ENCODE results near the gene FLT1.

The FLT1 gene

GRCh38 chr13:28339419-28339818 lies 155.5 kb downstream of the FLT1 start:
- no peak for DNase-seq (ENCODE audit: low spot score)

GRCh38 chr13:28338742-28339141 lies 156.2 kb downstream of the FLT1 start:
- no peak for DNase-seq (ENCODE audit: low spot score)

- DNase-seq (ENCODE audit: low spot score), result no peak
Measured at GRCh38 chr13:28338006-28338574, 156.8 kb downstream of the FLT1 start.

- DNase-seq (ENCODE audit: low spot score), result no peak
Measured at GRCh38 chr13:28337166-28338005, 157.5 kb downstream of the FLT1 start.

- no peak for DNase-seq (ENCODE audit: low spot score)
Measured at GRCh38 chr13:28336193-28336657, 158.7 kb downstream of the FLT1 start.

GRCh38 chr13:28333204-28333881 lies 161.6 kb downstream of the FLT1 start:
- DNase-seq (ENCODE audit: low spot score), result no peak

GRCh38 chr13:28329395-28330158 lies 165.4 kb downstream of the FLT1 start:
- DNase-seq (ENCODE audit: low spot score), result no peak

- DNase-seq (ENCODE audit: low spot score), result no peak
Measured at GRCh38 chr13:28328271-28328607, 166.7 kb downstream of the FLT1 start.

- no peak for DNase-seq (ENCODE audit: low spot score)
Measured at GRCh38 chr13:28327373-28328270, 167.3 kb downstream of the FLT1 start.

- DNase-seq (ENCODE audit: low spot score), result no peak
Measured at GRCh38 chr13:28326056-28326455, 168.9 kb downstream of the FLT1 start.

- no peak for DNase-seq (ENCODE audit: low spot score)
Measured at GRCh38 chr13:28325022-28325421, 169.9 kb downstream of the FLT1 start.

GRCh38 chr13:28324181-28324789 lies 170.6 kb downstream of the FLT1 start:
- peak; percentile 72 for DNase-seq (ENCODE audit: low spot score)

GRCh38 chr13:28322256-28322905 lies 172.5 kb downstream of the FLT1 start:
- no peak for DNase-seq (ENCODE audit: low spot score)

- DNase-seq (ENCODE audit: low spot score), result no peak
Measured at GRCh38 chr13:28321756-28322155, 173.2 kb downstream of the FLT1 start.

GRCh38 chr13:28320884-28321574 lies 173.9 kb downstream of the FLT1 start:
- no peak for DNase-seq (ENCODE audit: low spot score)

- DNase-seq (ENCODE audit: low spot score), result no peak
Measured at GRCh38 chr13:28320209-28320608, 174.7 kb downstream of the FLT1 start.

GRCh38 chr13:28319528-28319927 lies 175.4 kb downstream of the FLT1 start:
- DNase-seq (ENCODE audit: low spot score), result no peak

- DNase-seq (ENCODE audit: low spot score), result no peak
Measured at GRCh38 chr13:28318496-28318895, 176.4 kb downstream of the FLT1 start.

GRCh38 chr13:28316836-28317235 lies 178.1 kb downstream of the FLT1 start:
- DNase-seq (ENCODE audit: low spot score), result no peak

- DNase-seq (ENCODE audit: low spot score), result no peak
Measured at GRCh38 chr13:28316129-28316528, 178.8 kb downstream of the FLT1 start.

Data from D341Med (cell line).